GOT3 (cell line): Measurements from ENCODE around the gene TBC1D8.

Source experiments
- DNase-seq: peaks from one replicate; lab custom pipeline; 2025; ENCODE audit warnings: mixed read lengths; lab: John Stamatoyannopoulos, UW

The TBC1D8 gene

GRCh38 chr2:101111917-101112771 is 39.0 kb downstream of the TBC1D8 start:
- no peak for DNase-seq

- DNase-seq = no peak
These were observed 39.8 kb downstream of the TBC1D8 start for GRCh38 chr2:101111262-101111838.

GRCh38 chr2:101109451-101110118 is 41.6 kb downstream of the TBC1D8 start:
- no peak for DNase-seq

- DNase-seq = no peak
These were observed 42.8 kb downstream of the TBC1D8 start for GRCh38 chr2:101108357-101108756.

GRCh38 chr2:101107241-101107640 is 43.9 kb downstream of the TBC1D8 start:
- no peak for DNase-seq

DNA sequence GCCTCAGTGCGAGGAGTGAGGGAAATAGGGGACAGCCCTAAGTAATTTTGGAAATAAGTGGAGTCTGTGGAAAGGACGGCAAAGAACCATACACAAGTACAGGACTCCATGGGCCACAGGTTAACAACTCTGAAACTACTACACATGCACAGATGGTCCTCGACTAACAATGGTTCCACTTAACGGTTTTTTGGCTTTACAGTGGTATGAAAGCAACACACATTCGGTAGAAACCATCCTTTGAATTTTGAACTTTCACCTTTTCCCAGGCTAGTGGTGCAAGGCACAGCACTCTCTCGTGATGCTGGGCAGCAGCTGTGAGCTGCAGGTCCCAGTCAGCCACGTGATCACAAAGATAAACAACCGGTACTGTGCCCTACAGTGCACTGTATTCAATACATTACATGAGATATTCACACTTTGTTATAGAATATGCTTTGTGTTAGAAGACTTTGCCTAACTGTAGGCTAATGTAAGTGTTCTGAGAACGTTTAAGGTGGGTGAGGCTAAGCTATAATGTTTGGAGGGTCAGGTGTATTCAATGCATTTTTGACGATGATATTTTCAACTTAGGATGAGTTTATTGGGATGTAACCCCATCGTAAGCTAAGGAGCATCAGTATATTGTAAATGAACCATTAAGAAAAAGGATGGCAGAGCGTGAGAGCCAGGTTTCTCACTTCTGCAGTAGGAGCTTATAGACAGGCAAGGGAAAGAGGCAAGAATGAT is 44.6 kb downstream of the TBC1D8 start:
- DNase-seq = no peak

DNA sequence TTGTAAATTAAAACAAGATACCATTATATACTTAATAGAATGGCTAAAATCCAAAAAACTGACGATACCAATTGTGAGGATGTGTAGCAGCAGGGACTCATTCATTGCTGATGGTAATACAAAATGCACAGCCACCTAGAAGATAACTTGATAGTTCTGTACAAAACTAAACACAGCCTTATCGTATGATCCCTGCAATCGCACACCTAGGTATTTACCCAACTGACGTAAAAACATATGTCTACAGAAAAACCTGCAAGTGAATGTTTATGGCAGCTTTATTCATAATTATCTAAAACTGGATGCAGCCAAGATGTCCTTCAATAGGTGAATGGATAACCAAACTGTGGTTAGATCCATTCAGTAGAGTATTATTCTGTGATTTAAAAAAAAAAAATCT is 45.5 kb downstream of the TBC1D8 start:
- DNase-seq = no peak

GRCh38 chr2:101097638-101098037 is 53.5 kb downstream of the TBC1D8 start:
- no peak for DNase-seq

GRCh38 chr2:101096619-101097142 is 54.5 kb downstream of the TBC1D8 start:
- no peak for DNase-seq

- no peak for DNase-seq
These were observed 56.8 kb downstream of the TBC1D8 start for GRCh38 chr2:101094351-101094750.

- DNase-seq = no peak
These were observed 61.0 kb downstream of the TBC1D8 start for GRCh38 chr2:101089942-101090799.

GRCh38 chr2:101089419-101089818 is 61.8 kb downstream of the TBC1D8 start:
- no peak for DNase-seq

GRCh38 chr2:101087638-101088037 is 63.5 kb downstream of the TBC1D8 start:
- DNase-seq = no peak

- no peak for DNase-seq
These were observed 67.6 kb downstream of the TBC1D8 start for GRCh38 chr2:101083613-101084012.

- DNase-seq = no peak
These were observed 68.2 kb downstream of the TBC1D8 start for GRCh38 chr2:101082998-101083397.

DNA sequence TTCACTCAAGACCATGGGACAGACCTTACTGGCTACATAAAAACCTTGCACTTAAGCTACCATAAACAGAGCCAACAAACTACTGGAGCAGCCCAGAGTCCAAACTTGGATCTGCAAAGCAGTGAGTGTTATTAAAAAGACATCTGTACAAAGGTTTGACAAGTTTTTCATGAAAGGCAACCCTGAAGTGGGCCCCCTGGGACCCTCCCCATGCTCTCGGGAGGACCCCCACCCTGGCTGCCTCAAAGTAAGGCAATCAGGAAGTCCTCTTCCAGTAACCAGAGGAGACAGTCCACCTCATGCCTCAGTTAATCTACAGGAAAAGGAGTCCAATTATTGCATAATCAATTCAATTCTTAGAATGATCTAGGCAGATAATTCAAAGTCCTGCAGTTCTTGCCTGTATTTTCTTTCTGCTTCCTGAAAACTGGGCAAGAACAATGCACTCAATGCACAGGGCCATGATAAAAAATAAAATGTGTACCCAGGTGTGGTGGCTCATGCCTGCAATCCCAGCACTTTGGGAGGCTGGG is 69.7 kb downstream of the TBC1D8 start:
- no peak for DNase-seq

DNA sequence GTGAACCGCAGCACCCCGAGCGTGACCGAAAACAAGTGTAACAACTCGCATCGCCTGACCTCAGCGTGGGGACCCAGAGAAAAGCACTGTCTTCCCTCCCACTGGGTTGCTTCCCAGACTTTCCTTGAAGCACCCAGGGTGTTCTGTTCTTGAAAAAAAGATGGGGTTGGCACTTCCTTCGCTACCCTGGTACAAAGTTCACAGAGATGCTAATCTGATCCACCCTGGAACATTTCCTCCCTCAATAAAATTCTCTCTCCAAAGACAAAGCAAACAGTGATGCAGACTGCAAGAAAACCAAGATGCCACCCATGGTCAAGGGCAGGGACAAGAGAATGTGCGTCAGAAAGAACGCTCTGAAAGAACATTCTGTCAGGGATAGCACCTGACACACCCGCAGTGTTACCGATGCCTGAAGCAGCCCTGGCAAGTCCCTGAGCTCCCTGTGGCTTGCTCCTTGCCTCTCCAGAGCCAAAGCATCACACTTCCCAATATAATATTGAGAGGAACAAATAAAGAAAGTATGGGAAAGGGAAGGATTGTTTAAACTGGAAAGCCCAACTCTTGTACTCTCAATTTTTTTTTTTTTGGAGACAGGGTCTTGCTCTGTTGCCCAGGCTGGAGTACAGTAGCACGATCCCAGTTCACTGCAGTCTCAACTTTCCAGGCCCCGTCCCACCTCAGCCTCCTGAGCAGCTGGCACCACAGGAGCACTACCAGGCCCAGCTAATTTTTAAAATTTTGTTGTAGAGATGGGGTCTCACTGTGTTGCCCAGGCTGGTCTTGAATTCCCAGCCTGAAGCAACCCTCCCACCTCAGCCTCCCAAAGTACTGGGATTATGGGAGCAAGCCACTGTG is 70.7 kb downstream of the TBC1D8 start:
- no peak for DNase-seq

DNA sequence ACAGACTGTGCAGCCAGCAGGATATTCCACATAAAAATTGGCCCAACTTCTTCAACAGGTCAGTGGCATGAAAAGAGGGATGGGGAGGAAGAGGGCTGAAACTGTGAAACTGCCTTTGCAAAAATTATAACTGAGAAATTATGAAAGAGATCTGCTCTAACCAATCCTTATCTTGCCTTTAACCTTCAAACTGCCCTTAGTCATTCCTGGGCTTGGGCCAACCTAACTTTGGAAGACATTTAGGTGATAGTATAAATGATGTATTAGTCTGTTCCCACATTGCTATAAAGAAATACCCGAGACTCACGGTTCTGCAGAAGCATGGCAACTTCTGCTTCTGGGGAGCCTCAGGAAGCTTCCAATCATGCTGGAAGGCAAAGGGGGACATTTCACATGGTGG is 74.6 kb downstream of the TBC1D8 start:
- DNase-seq = no peak

- no peak for DNase-seq
These were observed 86.2 kb downstream of the TBC1D8 start for GRCh38 chr2:101064868-101065549.
